ENCODE measurements around the gene PDIA2.

DNA sequence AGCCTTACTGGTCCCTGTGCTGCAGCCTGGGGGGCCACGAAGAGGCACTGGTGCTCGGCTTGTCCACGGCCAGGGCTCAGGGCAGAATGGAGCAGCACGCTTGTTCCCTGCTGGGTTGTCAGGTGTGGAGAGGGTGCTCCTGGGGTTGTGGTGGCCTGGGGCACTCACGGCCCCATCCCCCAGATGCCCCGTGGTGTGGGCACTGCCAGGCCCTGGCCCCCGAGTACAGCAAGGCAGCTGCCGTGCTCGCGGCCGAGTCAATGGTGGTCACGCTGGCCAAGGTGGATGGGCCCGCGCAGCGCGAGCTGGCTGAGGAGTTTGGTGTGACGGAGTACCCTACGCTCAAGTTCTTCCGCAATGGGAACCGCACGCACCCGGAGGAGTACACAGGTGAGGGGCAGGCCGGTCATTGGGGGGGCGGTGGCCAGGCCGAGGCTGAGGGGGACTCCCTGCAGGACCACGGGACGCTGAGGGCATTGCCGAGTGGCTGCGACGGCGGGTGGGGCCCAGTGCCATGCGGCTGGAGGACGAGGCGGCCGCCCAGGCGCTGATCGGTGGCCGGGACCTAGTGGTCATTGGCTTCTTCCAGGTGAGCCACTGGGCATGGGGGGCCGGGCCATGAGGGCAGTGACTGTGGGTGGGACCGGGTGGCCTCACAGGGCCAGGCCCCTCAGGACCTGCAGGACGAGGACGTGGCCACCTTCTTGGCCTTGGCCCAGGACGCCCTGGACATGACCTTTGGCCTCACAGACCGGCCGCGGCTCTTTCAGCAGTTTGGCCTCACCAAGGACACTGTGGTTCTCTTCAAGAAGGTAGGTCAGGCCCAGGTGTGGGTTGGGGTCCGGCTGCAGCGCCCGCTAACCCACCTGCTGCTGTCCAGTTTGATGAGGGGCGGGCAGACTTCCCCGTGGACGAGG lies 1.5 kb downstream of the PDIA2 start:
- TF ChIP-seq, protein P1, sequence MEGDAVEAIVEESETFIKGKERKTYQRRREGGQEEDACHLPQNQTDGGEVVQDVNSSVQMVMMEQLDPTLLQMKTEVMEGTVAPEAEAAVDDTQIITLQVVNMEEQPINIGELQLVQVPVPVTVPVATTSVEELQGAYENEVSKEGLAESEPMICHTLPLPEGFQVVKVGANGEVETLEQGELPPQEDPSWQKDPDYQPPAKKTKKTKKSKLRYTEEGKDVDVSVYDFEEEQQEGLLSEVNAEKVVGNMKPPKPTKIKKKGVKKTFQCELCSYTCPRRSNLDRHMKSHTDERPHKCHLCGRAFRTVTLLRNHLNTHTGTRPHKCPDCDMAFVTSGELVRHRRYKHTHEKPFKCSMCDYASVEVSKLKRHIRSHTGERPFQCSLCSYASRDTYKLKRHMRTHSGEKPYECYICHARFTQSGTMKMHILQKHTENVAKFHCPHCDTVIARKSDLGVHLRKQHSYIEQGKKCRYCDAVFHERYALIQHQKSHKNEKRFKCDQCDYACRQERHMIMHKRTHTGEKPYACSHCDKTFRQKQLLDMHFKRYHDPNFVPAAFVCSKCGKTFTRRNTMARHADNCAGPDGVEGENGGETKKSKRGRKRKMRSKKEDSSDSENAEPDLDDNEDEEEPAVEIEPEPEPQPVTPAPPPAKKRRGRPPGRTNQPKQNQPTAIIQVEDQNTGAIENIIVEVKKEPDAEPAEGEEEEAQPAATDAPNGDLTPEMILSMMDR (IDR thresholded peaks at IDR 0.05) = no peak
- TF ChIP-seq POLR2A (IDR thresholded peaks at IDR 0.05) (no peak), POLR2AphosphoS5 (IDR thresholded peaks at IDR 0.05) (no peak)
